K562 (cell line): Measurements from ENCODE around the gene SPATA13. TPM values are rescaled to one million over a fixed set of nuclear protein-coding genes. Genes with fewer than 3 reads are reported as not detected.

Source experiments
- ATAC-seq: fragments of 200-7000 bp; cut with Tn5 transposase; 3 replicates; pipeline ENCODE4 v1.9.1; 2020; ENCODE audit warnings: moderate library complexity
- BruUV-seq: library from RNA; stranded (reverse); fragments of 400-500 nt; replicated peaks from 2 replicates; lab custom pipeline; 2021; lab: Mats Ljungman, UMichigan
- CTCF ChIA-PET: fragments of 300-600 bp; formaldehyde crosslinking; extraction: SDS; loops from one replicate; lab custom pipeline; 2021; ENCODE audit warnings: low intra/inter-chr PET ratio; lab: Yijun Ruan, JAX
- POLR2A ChIA-PET: fragments of 300-600, 350-650 bp; sonication (Branson Sonifier 250); formaldehyde crosslinking; extraction: SDS; loops from one replicate; lab custom pipeline; 2021; ENCODE audit warnings: antibody characterized with exemption, inconsistent platforms; lab: Yijun Ruan, JAX
- DNase-seq, 4 experiments: peaks; one replicate each; pipeline versions ENCODE4 v3.0.0 to v3.0.0-alpha.2; 2011 to 2018; ENCODE audit warnings: low spot score in 3 of 4, mixed read lengths in 3 of 4; ENCODE audit errors: extremely low read depth in 1 of 4
- FAIRE-seq: peaks from 2 replicates; lab custom pipeline; 2011; peaks lifted over from hg19 to GRCh38; lab: Jason Lieb, UNC
- H2AFZ ChIP-seq: 2 replicates; pipeline ENCODE4 v1.6.0; 2011; ENCODE audit warnings: low read depth, low read length, control low read depth, inconsistent platforms
- H3K27ac ChIP-seq: fragments of 200-600 bp; 3 replicates; pipeline ENCODE4 v1.8.0; 2011; ENCODE audit warnings: low read depth, mild to moderate bottlenecking, control low read depth, inconsistent platforms, low read length, moderate library complexity, mixed read lengths; ENCODE audit errors: extremely low read depth
- H3K27me3 ChIP-seq, 2 experiments: fragments of 300-600 bp in 1 of 2; 2 replicates in 1 of 2; 3 replicates in 1 of 2; pipeline versions ENCODE4 v1.6.0 to v1.8.0; 2011; ENCODE audit warnings: inconsistent platforms in 2 of 2, low read length in 2 of 2, mild to moderate bottlenecking in 1 of 2, mixed read lengths in 1 of 2, moderate library complexity in 1 of 2; ENCODE audit not compliant: control insufficient read depth in 2 of 2, insufficient read depth in 2 of 2
- H3K36me3 ChIP-seq: fragments of 300-600 bp; 3 replicates; pipeline ENCODE4 v1.8.0; 2011; ENCODE audit warnings: mild to moderate bottlenecking, low read length, inconsistent platforms; ENCODE audit not compliant: control insufficient read depth, insufficient read depth
- H3K4me1 ChIP-seq, 2 experiments: fragments of 200-600 bp in 1 of 2; replicated peaks in 1 of 2; 2 replicates in 1 of 2; 3 replicates in 1 of 2; pipeline versions ENCODE4 v1.5.1 to v1.8.0; 2011; ENCODE audit warnings: inconsistent platforms in 2 of 2, low read length in 2 of 2, mild to moderate bottlenecking in 1 of 2, mixed read lengths in 1 of 2, moderate library complexity in 1 of 2; ENCODE audit not compliant: control insufficient read depth in 2 of 2, insufficient read depth in 2 of 2
- H3K4me2 ChIP-seq: 2 replicates; pipeline ENCODE4 v1.6.1; 2011; ENCODE audit warnings: low read length, control low read depth, inconsistent platforms, mixed read lengths; ENCODE audit not compliant: insufficient read depth
- H3K4me3 ChIP-seq: fragments of 200-600 bp; sonication (generic), shearing (Covaris generic); 2 replicates; pipeline ENCODE4 v1.5.1; 2016; ENCODE audit warnings: control low read depth, inconsistent platforms
- H3K79me2 ChIP-seq: fragments of 200-600 bp; 3 replicates; pipeline ENCODE4 v1.8.0; 2011; ENCODE audit warnings: low read length, inconsistent platforms; ENCODE audit not compliant: control insufficient read depth, insufficient read depth
- H3K9ac ChIP-seq, 2 experiments: 2 replicates each; pipeline versions ENCODE4 v1.6.0 to v1.6.1; 2011; ENCODE audit warnings: low read depth in 2 of 2, low read length in 2 of 2, control low read depth in 1 of 2, inconsistent platforms in 1 of 2, mild to moderate bottlenecking in 1 of 2, mixed read lengths in 1 of 2; ENCODE audit not compliant: insufficient read depth in 1 of 2
- H3K9me1 ChIP-seq: one replicate; pipeline ENCODE4 v1.6.0; 2011; ENCODE audit warnings: inconsistent platforms, mild to moderate bottlenecking, low read length, moderate library complexity; ENCODE audit not compliant: control insufficient read depth, insufficient read depth
- H3K9me3 ChIP-seq: replicated peaks from 2 replicates; pipeline ENCODE4 v1.5.1; 2011; ENCODE audit warnings: low read depth, low read length, inconsistent platforms; ENCODE audit not compliant: control insufficient read depth, insufficient read depth
- H4K20me1 ChIP-seq: replicated peaks from 2 replicates; pipeline ENCODE4 v1.6.1; 2011; ENCODE audit warnings: low read length, inconsistent platforms, mixed read lengths; ENCODE audit not compliant: control insufficient read depth, insufficient read depth
- BCL6 ChIP-seq: fragments of 250-450 bp; sonication (Bioruptor Pico); IDR thresholded peaks from 2 replicates; pipeline ENCODE4 v1.4.0; 2020
- NCOA4 ChIP-seq: fragments of 450-650 bp; IDR thresholded peaks from 2 replicates; pipeline ENCODE4 v1.6.1; 2018; ENCODE audit warnings: mild to moderate bottlenecking; ENCODE audit not compliant: partially characterized antibody
- PRMT5 ChIP-seq: sonication (generic); formaldehyde crosslinking; IDR thresholded peaks from 2 replicates; pipeline ENCODE4 v1.5.0; 2020; ENCODE audit warnings: missing genetic modification reagents
- ZNF609 ChIP-seq: sonication (generic); formaldehyde crosslinking; IDR thresholded peaks from 2 replicates; pipeline ENCODE4 v1.8.1; 2023; ENCODE audit warnings: missing genetic modification reagents, mild to moderate bottlenecking, borderline replicate concordance
- WGBS: fragments of 100-300 bp; shearing (Covaris generic); methylation state at CpG from one replicate; pipeline ENCODE4 v1.1.6; 2016; ENCODE audit warnings: low coverage, mixed read lengths; ENCODE audit not compliant: insufficient coverage; ENCODE audit errors: missing lambda C conversion rate; 5-methylcytosine and 5-hydroxymethylcytosine counted together
- in situ Hi-C: fragments of 300-500 bp; cut with MboI; formaldehyde crosslinking; loops from 4 replicates; pipeline ENCODE4 v1.15.0; 2018; ENCODE audit warnings: inconsistent platforms, mixed read lengths
- intact Hi-C: fragments of 100-400 bp; cut with micrococcal nuclease; formaldehyde crosslinking; loops from 2 replicates; pipeline ENCODE4 v1.14.2; 2022
- polyA plus RNA-seq, 8 experiments: library from polyadenylated mRNA; depleted of rRNA in 4 of 8; stranded (reverse) in 5 of 8; unstranded in 3 of 8; fragments of >200 nt; fragmentation: Nextera tagmentation in 2 of 8; fragmentation: Illumina TruSeq in 1 of 8; extraction: Ambion mirVana in 2 of 8; extraction: Trizol in 1 of 8; gene quantifications; 2 replicates each; pipeline versions ENCODE4 v1.2.1 to v1.2.3, GENCODE V29; 2011 to 2014; ENCODE audit warnings: inconsistent platforms in 1 of 8, missing spikeins in 1 of 8
- total RNA-seq, 7 experiments: library from RNA; depleted of rRNA in 6 of 7; stranded (reverse); fragments of >200 nt in 6 of 7; fragmentation: Illumina TruSeq in 2 of 7; extraction: Trizol in 2 of 7; gene quantifications; 2 replicates each; pipeline versions ENCODE4 v1.2.1 to v1.2.3, GENCODE V29; 2011 to 2021; ENCODE audit warnings: low replicate concordance in 1 of 7
- TF ChIP-seq, protein P1 (sequence below): fragments of 450-650 bp; IDR thresholded peaks from 2 replicates; pipeline ENCODE4 v1.6.1; 2016; ENCODE audit warnings: low read depth

Gene SPATA13
- total and polyA plus RNA-seq, 9 of the 15 experiments (the other 6 are each of a cell fraction or from before 2014, with no cell fraction given): 0.08 to 0.99 (median 0.21) TPM; not detected in 2

DNA sequence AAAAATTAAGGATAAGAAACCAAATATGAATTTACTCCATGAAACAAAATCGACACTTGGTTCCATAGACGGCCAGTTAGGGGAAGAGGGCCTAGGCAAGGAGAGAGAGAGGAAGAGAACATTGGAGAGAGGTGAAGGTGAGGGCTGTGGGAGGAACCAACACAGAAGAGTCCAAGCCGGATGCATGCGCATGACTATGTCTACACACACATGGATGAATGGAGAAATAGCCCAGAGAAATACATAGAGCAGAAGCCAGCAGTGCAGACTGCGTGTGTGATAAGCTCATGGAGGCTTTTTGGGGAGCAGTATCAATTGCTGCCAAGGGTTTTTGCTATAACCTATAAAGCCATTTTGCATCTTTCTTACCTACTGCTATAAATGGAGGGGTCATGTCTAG, 81.6 kb downstream of the SPATA13 start (continued):
- TF ChIP-seq ZNF609 (CRISPR knock-in tag): no peak
- TF ChIP-seq PRMT5 (CRISPR knock-in tag): no peak
- TF ChIP-seq, all 486 proteins: peak for 0

- H3K27ac ChIP-seq: no peak overlapping the region
- no peaks in the 10 kb centered on the region; a peak in 1 of 5 replicates for H3K4me1 ChIP-seq
- H3K36me3 ChIP-seq: no peaks in the 10 kb centered on the region
- BruUV-seq: no TSS peak
- H3K9me1 ChIP-seq: no peaks in the 10 kb centered on the region
- no peak overlapping the region for H3K4me2 ChIP-seq
- CTCF ChIA-PET: no interaction called here
- TF ChIP-seq NCOA4: no peak
- no peak for TF ChIP-seq BCL6 (CRISPR knock-in tag)
- TF ChIP-seq, protein P1, sequence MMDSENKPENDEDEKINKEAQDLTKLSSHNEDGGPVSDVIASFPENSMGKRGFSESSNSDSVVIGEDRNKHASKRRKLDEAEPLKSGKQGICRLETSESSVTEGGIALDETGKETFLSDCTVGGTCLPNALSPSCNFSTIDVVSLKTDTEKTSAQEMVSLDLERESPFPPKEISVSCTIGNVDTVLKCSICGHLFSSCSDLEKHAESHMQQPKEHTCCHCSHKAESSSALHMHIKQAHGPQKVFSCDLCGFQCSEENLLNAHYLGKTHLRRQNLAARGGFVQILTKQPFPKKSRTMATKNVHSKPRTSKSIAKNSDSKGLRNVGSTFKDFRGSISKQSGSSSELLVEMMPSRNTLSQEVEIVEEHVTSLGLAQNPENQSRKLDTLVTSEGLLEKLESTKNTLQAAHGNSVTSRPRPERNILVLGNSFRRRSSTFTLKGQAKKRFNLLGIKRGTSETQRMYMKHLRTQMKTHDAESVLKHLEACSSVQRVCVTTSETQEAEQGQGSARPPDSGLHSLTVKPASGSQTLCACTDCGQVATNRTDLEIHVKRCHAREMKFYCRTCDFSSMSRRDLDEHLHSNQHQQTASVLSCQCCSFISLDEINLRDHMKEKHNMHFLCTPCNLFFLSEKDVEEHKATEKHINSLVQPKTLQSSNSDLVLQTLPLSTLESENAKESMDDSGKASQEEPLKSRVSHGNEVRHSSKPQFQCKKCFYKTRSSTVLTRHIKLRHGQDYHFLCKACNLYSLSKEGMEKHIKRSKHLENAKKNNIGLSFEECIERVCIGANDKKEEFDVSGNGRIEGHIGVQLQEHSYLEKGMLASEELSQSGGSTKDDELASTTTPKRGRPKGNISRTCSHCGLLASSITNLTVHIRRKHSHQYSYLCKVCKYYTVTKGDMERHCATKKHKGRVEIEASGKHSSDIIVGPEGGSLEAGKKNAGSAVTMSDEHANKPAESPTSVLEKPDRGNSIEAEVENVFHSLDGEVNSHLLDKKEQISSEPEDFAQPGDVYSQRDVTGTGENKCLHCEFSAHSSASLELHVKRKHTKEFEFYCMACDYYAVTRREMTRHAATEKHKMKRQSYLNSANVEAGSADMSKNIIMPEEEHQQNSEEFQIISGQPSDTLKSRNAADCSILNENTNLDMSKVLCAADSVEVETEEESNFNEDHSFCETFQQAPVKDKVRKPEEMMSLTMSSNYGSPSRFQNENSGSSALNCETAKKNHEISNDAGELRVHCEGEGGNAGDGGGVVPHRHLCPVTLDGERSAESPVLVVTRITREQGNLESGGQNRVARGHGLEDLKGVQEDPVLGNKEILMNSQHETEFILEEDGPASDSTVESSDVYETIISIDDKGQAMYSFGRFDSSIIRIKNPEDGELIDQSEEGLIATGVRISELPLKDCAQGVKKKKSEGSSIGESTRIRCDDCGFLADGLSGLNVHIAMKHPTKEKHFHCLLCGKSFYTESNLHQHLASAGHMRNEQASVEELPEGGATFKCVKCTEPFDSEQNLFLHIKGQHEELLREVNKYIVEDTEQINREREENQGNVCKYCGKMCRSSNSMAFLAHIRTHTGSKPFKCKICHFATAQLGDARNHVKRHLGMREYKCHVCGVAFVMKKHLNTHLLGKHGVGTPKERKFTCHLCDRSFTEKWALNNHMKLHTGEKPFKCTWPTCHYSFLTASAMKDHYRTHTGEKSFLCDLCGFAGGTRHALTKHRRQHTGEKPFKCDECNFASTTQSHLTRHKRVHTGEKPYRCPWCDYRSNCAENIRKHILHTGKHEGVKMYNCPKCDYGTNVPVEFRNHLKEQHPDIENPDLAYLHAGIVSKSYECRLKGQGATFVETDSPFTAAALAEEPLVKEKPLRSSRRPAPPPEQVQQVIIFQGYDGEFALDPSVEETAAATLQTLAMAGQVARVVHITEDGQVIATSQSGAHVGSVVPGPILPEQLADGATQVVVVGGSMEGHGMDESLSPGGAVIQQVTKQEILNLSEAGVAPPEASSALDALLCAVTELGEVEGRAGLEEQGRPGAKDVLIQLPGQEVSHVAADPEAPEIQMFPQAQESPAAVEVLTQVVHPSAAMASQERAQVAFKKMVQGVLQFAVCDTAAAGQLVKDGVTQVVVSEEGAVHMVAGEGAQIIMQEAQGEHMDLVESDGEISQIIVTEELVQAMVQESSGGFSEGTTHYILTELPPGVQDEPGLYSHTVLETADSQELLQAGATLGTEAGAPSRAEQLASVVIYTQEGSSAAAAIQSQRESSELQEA: no peak
- FAIRE-seq: no peak
- peaks cover 3 to 20% of the 10 kb centered on the region in 2 experiments; a peak in 3 of 5 replicates for H3K27me3 ChIP-seq
- no peak overlapping the region for H3K4me3 ChIP-seq
- POLR2A ChIA-PET: no interaction called here
- H3K9me3 ChIP-seq: no peaks in the 10 kb centered on the region
- no peak overlapping the region for H2AFZ ChIP-seq
- no peaks in the 10 kb centered on the region for H3K79me2 ChIP-seq
- H3K9ac ChIP-seq: no peak overlapping the region
- in situ Hi-C loops: no loop called here
- DNase-seq: no peak
- no peaks in the 10 kb centered on the region for H4K20me1 ChIP-seq
- intact Hi-C loops: no loop called here
- no peak for ATAC-seq
- WGBS: 0% methylated on average over 2 of the region's 2 CpGs
These were observed 82.8 kb downstream of the SPATA13 start for GRCh38 chr13:24243302-24243701.
